NCI-H1048 (cell line): Measurements from ENCODE around the gene EIF3C.
"Not testable (repeated sequence)": the region's sequence is repeated elsewhere in the genome, so short reads cannot be mapped to it uniquely, and the experiment has no call there.

Source experiments
- DNase-seq: peaks from one replicate; lab custom pipeline; 2025; lab: John Stamatoyannopoulos, UW

EIF3C gene

GRCh38 chr16:28750469-28751067 lies 39.3 kb downstream of the EIF3C start:
- DNase-seq: not testable (repeated sequence)

- not testable (repeated sequence) for DNase-seq
Measured at GRCh38 chr16:28751487-28751886, 40.2 kb downstream of the EIF3C start, which contains the start of gene NPIPB9. NPIPB9 (plus strand) TSS chr16:28751787.

DNA sequence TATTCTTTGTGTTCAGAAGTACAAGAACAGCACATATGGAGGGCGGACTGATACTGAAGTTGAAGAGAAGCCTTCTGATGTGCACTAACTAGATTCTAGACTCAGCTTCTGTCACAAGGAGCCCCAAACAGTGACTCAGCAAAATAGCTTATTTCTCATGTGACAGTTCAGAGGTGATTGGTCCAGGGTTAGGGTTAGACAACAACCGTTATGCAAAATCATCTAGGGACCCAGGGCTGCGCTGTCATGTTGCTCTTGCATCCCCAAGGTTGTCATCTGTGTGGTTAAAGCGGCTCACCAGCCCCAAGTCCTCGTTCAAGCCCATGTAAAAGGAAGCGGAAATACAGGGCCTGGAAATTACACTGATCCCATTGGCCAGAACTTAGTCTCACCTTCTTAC lies 70.4 kb downstream of the EIF3C start:
- DNase-seq: not testable (repeated sequence)

GRCh38 chr16:28782357-28782756 lies 71.1 kb downstream of the EIF3C start:
- not testable (repeated sequence) for DNase-seq
